ENCODE data around the gene RIMBP2.

Gene RIMBP2

DNA sequence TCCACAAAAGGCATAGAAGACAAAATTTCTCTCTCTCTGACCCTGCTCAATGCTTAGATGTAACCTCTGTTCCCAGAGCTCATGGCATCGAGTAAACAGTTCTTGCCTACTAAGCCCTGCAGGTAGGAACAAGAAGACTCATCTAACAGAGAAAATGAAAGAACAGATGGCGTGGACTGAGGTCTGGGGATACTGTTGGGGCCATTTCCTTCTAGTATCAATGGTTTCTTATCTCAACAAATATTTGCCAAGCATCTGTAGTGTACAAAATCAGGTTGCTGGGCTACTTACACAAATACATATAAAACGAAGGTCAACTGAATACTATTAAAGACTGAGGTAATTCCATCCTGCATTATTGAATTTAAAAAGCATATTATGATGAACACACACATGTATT, 93.3 kb downstream of the RIMBP2 start:
- TF ChIP-seq FOXP2 (optimal IDR thresholded peaks at IDR 0.05; ENCODE audit: borderline replicate concordance, extremely low read depth, extremely low read length, insufficient read depth), result no peak
- TF ChIP-seq TAF1 (IDR thresholded peaks at IDR 0.05; ENCODE audit: borderline replicate concordance, insufficient read depth, low read length), result no peak
- no peak for TF ChIP-seq POLR2AphosphoS5 (IDR thresholded peaks at IDR 0.05; ENCODE audit: low read depth, low read length)
- TF ChIP-seq, protein P1, sequence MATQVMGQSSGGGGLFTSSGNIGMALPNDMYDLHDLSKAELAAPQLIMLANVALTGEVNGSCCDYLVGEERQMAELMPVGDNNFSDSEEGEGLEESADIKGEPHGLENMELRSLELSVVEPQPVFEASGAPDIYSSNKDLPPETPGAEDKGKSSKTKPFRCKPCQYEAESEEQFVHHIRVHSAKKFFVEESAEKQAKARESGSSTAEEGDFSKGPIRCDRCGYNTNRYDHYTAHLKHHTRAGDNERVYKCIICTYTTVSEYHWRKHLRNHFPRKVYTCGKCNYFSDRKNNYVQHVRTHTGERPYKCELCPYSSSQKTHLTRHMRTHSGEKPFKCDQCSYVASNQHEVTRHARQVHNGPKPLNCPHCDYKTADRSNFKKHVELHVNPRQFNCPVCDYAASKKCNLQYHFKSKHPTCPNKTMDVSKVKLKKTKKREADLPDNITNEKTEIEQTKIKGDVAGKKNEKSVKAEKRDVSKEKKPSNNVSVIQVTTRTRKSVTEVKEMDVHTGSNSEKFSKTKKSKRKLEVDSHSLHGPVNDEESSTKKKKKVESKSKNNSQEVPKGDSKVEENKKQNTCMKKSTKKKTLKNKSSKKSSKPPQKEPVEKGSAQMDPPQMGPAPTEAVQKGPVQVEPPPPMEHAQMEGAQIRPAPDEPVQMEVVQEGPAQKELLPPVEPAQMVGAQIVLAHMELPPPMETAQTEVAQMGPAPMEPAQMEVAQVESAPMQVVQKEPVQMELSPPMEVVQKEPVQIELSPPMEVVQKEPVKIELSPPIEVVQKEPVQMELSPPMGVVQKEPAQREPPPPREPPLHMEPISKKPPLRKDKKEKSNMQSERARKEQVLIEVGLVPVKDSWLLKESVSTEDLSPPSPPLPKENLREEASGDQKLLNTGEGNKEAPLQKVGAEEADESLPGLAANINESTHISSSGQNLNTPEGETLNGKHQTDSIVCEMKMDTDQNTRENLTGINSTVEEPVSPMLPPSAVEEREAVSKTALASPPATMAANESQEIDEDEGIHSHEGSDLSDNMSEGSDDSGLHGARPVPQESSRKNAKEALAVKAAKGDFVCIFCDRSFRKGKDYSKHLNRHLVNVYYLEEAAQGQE (IDR thresholded peaks at IDR 0.05; ENCODE audit: insufficient read depth in 1 of 2, low read depth in 2 of 2, low read length in 2 of 2), result no peak
- no peak for TF ChIP-seq SIN3A (IDR thresholded peaks at IDR 0.05; ENCODE audit: borderline replicate concordance, insufficient read depth, low read length)

DNA sequence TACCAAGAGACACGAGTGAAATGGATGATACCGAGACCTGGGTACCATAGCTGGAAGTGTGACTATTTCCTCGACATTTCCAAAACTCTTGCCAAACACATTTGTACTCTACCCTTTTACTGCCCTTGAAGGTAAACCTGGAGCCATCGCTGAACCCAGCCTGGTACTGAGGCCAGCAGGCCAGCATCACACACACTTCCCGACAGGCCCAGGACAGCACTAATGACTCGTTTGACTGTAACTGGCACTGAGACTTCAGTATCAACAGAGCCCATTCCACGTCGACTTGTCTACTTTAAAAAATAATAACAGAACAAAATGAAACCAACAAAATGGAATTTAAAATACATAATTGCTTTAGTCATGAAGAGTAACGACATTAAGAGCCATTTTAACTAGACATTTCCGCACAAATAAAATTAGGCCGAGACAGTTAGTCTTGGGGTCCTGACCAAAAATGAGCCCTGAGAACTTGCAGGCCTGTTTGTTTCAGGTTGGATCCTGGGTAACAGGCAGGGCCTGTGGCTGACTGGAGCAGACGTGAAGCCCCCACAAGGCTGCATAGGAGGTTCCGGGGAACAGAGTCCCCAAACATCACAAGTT, 94.3 kb downstream of the RIMBP2 start:
- no peak for TF ChIP-seq SIN3A (IDR thresholded peaks at IDR 0.05; ENCODE audit: borderline replicate concordance, insufficient read depth, low read length)
- TF ChIP-seq, protein P1 (IDR thresholded peaks at IDR 0.05; ENCODE audit: insufficient read depth in 1 of 2, low read depth in 2 of 2, low read length in 2 of 2), result no peak
- no peak for TF ChIP-seq TAF1 (IDR thresholded peaks at IDR 0.05; ENCODE audit: borderline replicate concordance, insufficient read depth, low read length)
- TF ChIP-seq POLR2AphosphoS5 (IDR thresholded peaks at IDR 0.05; ENCODE audit: low read depth, low read length), result no peak
- TF ChIP-seq FOXP2 (optimal IDR thresholded peaks at IDR 0.05; ENCODE audit: borderline replicate concordance, extremely low read depth, extremely low read length, insufficient read depth), result no peak

DNA sequence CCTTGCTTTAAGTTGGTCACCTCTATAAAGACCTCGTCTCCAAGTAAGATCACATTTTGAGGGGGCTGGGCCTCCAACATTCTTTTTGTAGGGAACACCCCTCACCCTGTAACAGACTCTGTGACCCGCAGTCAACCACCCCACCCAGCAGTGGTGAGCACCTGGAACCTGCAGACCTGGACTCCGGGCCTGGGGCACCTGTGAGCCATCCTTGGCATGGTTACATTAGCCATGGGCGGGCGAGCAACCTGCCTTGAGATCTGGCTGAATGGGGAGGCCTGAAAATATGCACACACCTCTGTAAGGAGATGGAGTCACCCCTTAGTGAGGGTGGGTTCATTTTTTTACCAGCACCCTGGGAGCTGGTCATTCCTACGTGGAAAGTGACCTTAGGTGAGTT, 95.3 kb downstream of the RIMBP2 start:
- TF ChIP-seq POLR2AphosphoS5 (IDR thresholded peaks at IDR 0.05; ENCODE audit: low read depth, low read length) (no peak), TAF1 (IDR thresholded peaks at IDR 0.05; ENCODE audit: borderline replicate concordance, insufficient read depth, low read length) (no peak), FOXP2 (optimal IDR thresholded peaks at IDR 0.05; ENCODE audit: borderline replicate concordance, extremely low read depth, extremely low read length, insufficient read depth) (no peak), SIN3A (IDR thresholded peaks at IDR 0.05; ENCODE audit: borderline replicate concordance, insufficient read depth, low read length) (no peak)
- TF ChIP-seq, protein P1 (IDR thresholded peaks at IDR 0.05; ENCODE audit: insufficient read depth in 1 of 2, low read depth in 2 of 2, low read length in 2 of 2), result no peak

DNA sequence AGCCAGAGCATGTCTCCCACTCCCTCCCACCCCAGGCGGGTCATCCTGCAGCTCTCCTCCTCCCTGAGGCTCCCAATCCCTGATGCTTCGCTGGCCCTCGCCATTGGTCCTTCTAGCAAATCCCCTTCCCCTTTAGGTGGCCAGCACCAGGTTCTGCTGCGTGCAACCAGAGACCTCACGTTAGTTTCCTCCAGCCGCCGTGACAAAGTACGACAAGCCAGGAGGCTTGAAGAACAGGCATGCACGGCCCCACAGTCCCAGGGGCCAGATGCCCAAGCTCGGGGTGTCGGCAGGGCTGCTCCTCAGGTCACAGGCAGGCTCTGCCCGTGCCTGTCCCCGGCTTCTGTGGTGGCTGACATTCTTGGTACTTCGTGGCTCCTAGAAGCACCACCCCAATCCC, 95.8 kb downstream of the RIMBP2 start:
- TF ChIP-seq FOXP2 (optimal IDR thresholded peaks at IDR 0.05; ENCODE audit: borderline replicate concordance, extremely low read depth, extremely low read length, insufficient read depth), result no peak
- TF ChIP-seq SIN3A (IDR thresholded peaks at IDR 0.05; ENCODE audit: borderline replicate concordance, insufficient read depth, low read length), result no peak
- TF ChIP-seq, protein P1 (IDR thresholded peaks at IDR 0.05; ENCODE audit: insufficient read depth in 1 of 2, low read depth in 2 of 2, low read length in 2 of 2), result no peak
- no peak for TF ChIP-seq POLR2AphosphoS5 (IDR thresholded peaks at IDR 0.05; ENCODE audit: low read depth, low read length)
- TF ChIP-seq TAF1 (IDR thresholded peaks at IDR 0.05; ENCODE audit: borderline replicate concordance, insufficient read depth, low read length), result no peak

Data from PFSK-1 (cell line).